ENCODE measurements around the gene CALHM2. TPM values are rescaled to one million over a fixed set of nuclear protein-coding genes. Genes with fewer than 3 reads are reported as not detected.

CALHM2 gene
- polyA plus RNA-seq, 1 donor (not counting 4 experiments of a cell fraction or from before 2014, with no cell fraction given): 0.92 TPM

DNA sequence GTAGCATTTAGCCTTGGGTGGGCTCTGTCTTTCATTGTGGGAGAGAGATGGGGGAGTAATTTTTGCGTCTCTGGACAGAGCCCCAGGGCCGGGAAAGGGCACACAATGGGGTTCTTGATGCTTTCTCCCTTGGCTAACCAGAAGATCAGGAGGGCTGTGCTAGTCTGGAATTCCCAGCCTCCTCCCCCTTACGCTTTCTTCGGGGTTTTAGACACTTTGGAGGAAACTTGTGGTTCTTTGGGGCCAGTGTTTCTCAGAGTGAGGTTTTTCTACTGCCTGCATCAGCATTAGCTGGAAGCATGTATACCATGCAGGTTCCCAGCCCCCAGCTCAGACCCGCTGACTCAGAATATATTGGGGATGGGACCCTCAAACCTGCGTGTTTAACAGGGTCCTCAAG is 48.3 kb upstream of the CALHM2 start:
- FAIRE-seq (no peak), DNase-seq (ENCODE audit: low read depth, low spot score) (no peak)
- Histone ChIP-seq H3K27ac (ENCODE audit: control insufficient read depth, insufficient read depth, low read length) (no peak overlapping the region), H4K20me1 (ENCODE audit: control insufficient read depth, extremely low read depth, insufficient read depth, low read length) (no peaks in the 10 kb centered on the region), H3K4me2 (ENCODE audit: control insufficient read depth, extremely low read depth, insufficient read depth, low read depth, low read length) (no peak overlapping the region), H3K27me3 (ENCODE audit: control insufficient read depth, extremely low read depth, insufficient read depth, low read length) (peaks cover 42% of the 10 kb centered on the region), H3K9ac (ENCODE audit: control insufficient read depth, extremely low read depth, insufficient read depth, low read length) (no peak overlapping the region), H3K4me1 (ENCODE audit: control insufficient read depth, extremely low read depth, insufficient read depth, low read length) (no peaks in the 10 kb centered on the region), H3K9me1 (ENCODE audit: control insufficient read depth, extremely low read depth, insufficient read depth, low read length) (no peaks in the 10 kb centered on the region), H3K79me2 (ENCODE audit: control insufficient read depth, insufficient read depth, low read length) (no peaks in the 10 kb centered on the region), H3K36me3 (ENCODE audit: control insufficient read depth in 2 of 2, extremely low read depth in 1 of 2, insufficient read depth in 2 of 2, low read length in 2 of 2) (no peaks in the 10 kb centered on the region), H2AFZ (ENCODE audit: control insufficient read depth, low read length) (no peak overlapping the region), H3K4me3 (ENCODE audit: control insufficient read depth in 2 of 3, extremely low read depth in 1 of 3, insufficient read depth in 2 of 3, low read depth in 1 of 3, low read length in 3 of 3) (no peak overlapping the region), H3K9me3 (ENCODE audit: control insufficient read depth, low read depth, low read length) (no peaks in the 10 kb centered on the region)
- dilution Hi-C loops (cut with MboI; ENCODE audit: extremely low pct_ligation_motif_present, low sequenced_read_pairs): no loop called here
- TF ChIP-seq, protein P1, sequence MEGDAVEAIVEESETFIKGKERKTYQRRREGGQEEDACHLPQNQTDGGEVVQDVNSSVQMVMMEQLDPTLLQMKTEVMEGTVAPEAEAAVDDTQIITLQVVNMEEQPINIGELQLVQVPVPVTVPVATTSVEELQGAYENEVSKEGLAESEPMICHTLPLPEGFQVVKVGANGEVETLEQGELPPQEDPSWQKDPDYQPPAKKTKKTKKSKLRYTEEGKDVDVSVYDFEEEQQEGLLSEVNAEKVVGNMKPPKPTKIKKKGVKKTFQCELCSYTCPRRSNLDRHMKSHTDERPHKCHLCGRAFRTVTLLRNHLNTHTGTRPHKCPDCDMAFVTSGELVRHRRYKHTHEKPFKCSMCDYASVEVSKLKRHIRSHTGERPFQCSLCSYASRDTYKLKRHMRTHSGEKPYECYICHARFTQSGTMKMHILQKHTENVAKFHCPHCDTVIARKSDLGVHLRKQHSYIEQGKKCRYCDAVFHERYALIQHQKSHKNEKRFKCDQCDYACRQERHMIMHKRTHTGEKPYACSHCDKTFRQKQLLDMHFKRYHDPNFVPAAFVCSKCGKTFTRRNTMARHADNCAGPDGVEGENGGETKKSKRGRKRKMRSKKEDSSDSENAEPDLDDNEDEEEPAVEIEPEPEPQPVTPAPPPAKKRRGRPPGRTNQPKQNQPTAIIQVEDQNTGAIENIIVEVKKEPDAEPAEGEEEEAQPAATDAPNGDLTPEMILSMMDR (optimal IDR thresholded peaks at IDR 0.05 in 1 of 3, IDR thresholded peaks at IDR 0.05 in 1 of 3, conservative IDR thresholded peaks at IDR 0.05 in 1 of 3; ENCODE audit: extremely low read depth in 1 of 3, insufficient read depth in 2 of 3, low read length in 3 of 3): no peak
- no peak for TF ChIP-seq EZH2 (IDR thresholded peaks at IDR 0.05; ENCODE audit: low read length)

DNA sequence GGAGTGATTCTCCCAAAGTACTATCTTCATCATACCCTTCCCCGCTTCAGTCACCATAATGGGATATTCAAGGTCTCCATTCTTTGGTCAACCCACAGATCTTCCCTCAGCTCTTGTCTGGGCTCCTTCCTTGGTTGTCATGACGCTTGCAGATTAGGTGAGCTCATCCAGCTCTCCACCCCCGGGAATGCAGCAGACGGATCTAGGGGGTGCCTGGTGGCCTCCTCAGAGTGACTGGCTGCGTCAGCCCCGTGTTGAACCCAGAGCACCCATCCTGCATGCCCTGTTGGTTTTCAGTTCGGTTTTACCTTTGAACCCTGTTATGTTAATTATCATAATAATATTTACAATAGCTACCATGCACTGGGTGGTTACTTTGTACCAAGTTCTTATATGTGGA is 47.7 kb upstream of the CALHM2 start:
- DNase-seq (ENCODE audit: low read depth, low spot score): no peak
- TF ChIP-seq EZH2 (IDR thresholded peaks at IDR 0.05; ENCODE audit: low read length): no peak
- TF ChIP-seq, protein P1 (optimal IDR thresholded peaks at IDR 0.05 in 1 of 3, IDR thresholded peaks at IDR 0.05 in 1 of 3, conservative IDR thresholded peaks at IDR 0.05 in 1 of 3; ENCODE audit: extremely low read depth in 1 of 3, insufficient read depth in 2 of 3, low read length in 3 of 3): no peak
- Histone ChIP-seq H3K4me1 (ENCODE audit: control insufficient read depth, extremely low read depth, insufficient read depth, low read length) (no peaks in the 10 kb centered on the region), H4K20me1 (ENCODE audit: control insufficient read depth, extremely low read depth, insufficient read depth, low read length) (no peaks in the 10 kb centered on the region), H3K9me1 (ENCODE audit: control insufficient read depth, extremely low read depth, insufficient read depth, low read length) (no peaks in the 10 kb centered on the region), H3K4me2 (ENCODE audit: control insufficient read depth, extremely low read depth, insufficient read depth, low read depth, low read length) (no peak overlapping the region), H3K9ac (ENCODE audit: control insufficient read depth, extremely low read depth, insufficient read depth, low read length) (no peak overlapping the region), H3K79me2 (ENCODE audit: control insufficient read depth, insufficient read depth, low read length) (no peaks in the 10 kb centered on the region), H3K9me3 (ENCODE audit: control insufficient read depth, low read depth, low read length) (no peaks in the 10 kb centered on the region), H3K27me3 (ENCODE audit: control insufficient read depth, extremely low read depth, insufficient read depth, low read length) (peaks cover 48% of the 10 kb centered on the region), H3K36me3 (ENCODE audit: control insufficient read depth in 2 of 2, extremely low read depth in 1 of 2, insufficient read depth in 2 of 2, low read length in 2 of 2) (no peaks in the 10 kb centered on the region), H3K27ac (ENCODE audit: control insufficient read depth, insufficient read depth, low read length) (no peak overlapping the region), H2AFZ (ENCODE audit: control insufficient read depth, low read length) (no peak overlapping the region), H3K4me3 (ENCODE audit: control insufficient read depth in 2 of 3, extremely low read depth in 1 of 3, insufficient read depth in 2 of 3, low read depth in 1 of 3, low read length in 3 of 3) (no peak overlapping the region)
- dilution Hi-C loops (cut with MboI; ENCODE audit: extremely low pct_ligation_motif_present, low sequenced_read_pairs): no loop called here
- no peak for FAIRE-seq

Data from keratinocyte (primary cell).